Fibroblast of mammary gland (primary cell): ENCODE results near the gene TPRN.
A peak's percentile ranks its signal among the peaks of the same experiment; 100 is the strongest.

ENCODE experiments used
- DNase-seq: peaks from one replicate; pipeline ENCODE4 v3.0.0-alpha.2; 2010; ENCODE audit warnings: low read depth
- H3K4me3 ChIP-seq: 2 replicates; pipeline ENCODE4 v1.5.1; 2011; ENCODE audit warnings: low read depth, mild to moderate bottlenecking, low read length, moderate library complexity; ENCODE audit not compliant: control insufficient read depth
- TF ChIP-seq, protein P1 (sequence below): conservative IDR thresholded peaks from 2 replicates; pipeline ENCODE4 v1.5.1; 2011; ENCODE audit warnings: low read depth, low read length, inconsistent platforms; ENCODE audit not compliant: control insufficient read depth, insufficient read depth

TPRN gene

DNA sequence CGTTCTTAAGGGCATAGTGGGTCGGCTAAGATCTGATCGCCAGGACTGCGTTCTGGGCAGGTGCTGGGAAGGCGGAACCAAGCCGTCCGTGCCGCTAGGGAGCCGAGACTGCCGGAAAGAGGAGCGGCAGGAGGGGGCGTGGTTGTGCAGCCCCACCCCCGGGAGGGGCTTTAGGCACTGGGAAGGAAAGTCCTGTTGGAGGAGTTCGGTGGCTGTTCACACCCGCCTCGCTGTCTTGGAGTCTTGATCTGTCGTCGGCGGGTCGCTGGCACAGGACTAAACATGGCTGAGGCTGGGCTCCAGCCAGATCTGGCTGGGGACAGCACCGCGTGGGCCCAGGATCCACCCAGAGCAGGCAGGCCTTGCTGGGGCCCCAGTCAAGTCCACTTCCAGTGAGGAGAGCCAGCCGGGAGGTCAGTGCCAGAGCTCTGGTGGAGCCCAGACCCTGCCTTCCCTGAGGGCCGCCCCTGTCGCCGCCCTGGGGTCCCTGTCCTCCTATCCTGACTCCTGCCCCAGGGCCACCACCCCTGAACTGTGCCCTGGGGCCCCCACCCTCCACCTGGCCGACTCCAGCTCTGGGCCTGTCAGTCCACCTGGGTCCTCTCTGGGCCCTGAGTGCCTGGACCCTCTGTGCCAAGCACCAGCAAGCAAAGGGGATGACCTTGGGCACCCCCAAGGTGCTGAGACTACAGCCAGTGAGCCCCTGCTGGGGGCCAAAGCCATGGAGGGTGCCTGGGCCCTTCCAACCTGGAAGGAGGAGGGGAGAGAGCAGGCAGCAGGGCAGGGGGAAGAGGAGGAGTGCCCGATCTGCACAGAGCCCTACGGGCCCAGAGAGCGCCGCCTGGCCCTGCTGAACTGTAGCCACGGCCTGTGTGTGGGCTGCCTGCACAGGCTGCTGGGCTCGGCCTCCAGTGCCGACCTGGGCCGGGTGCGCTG is 17.0 kb upstream of the TPRN start:
- peak; percentile 34 for DNase-seq
- TF ChIP-seq, protein P1, sequence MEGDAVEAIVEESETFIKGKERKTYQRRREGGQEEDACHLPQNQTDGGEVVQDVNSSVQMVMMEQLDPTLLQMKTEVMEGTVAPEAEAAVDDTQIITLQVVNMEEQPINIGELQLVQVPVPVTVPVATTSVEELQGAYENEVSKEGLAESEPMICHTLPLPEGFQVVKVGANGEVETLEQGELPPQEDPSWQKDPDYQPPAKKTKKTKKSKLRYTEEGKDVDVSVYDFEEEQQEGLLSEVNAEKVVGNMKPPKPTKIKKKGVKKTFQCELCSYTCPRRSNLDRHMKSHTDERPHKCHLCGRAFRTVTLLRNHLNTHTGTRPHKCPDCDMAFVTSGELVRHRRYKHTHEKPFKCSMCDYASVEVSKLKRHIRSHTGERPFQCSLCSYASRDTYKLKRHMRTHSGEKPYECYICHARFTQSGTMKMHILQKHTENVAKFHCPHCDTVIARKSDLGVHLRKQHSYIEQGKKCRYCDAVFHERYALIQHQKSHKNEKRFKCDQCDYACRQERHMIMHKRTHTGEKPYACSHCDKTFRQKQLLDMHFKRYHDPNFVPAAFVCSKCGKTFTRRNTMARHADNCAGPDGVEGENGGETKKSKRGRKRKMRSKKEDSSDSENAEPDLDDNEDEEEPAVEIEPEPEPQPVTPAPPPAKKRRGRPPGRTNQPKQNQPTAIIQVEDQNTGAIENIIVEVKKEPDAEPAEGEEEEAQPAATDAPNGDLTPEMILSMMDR = no peak
- peak overlapping the region; percentile 7 for H3K4me3 ChIP-seq

DNA sequence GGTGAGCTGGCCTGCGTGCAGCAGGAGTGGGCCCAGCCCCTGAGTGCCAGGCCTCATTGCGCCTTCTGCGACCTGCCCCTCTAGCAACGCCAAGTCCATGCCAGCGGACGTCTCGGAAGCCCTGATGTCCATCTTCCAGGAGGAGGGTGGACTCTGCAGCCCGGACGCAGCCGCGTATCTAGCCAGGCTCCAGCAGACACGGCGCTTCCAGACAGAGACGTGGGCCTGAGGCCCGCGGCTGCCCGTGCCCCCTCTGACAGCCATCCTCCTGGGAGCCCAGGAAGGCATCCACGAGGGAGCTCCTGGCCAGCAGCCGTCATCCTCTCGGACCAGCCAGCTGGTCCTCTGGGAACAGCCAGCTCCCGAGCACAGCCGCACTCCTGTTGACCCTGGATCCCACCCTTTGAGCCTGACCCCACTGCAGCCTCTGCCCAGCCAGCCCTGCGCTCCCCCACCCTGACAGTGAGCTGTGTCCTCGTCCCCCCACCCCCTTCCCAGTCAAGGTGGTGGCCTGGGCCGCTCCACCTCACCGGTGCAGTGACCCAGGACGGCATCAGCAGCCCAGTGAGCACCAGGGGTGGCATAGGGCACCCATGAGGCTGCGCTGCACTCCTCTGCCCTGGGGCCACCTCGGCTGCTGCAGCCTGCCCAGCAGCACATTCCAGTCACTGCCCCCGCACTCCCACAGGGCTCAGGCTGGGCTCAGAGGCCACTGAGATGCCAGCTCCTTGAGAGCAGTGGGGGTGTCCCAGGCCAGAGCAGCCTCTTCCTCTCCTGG is 15.8 kb upstream of the TPRN start:
- no peak overlapping the region for H3K4me3 ChIP-seq
- TF ChIP-seq, protein P1 = no peak

DNA sequence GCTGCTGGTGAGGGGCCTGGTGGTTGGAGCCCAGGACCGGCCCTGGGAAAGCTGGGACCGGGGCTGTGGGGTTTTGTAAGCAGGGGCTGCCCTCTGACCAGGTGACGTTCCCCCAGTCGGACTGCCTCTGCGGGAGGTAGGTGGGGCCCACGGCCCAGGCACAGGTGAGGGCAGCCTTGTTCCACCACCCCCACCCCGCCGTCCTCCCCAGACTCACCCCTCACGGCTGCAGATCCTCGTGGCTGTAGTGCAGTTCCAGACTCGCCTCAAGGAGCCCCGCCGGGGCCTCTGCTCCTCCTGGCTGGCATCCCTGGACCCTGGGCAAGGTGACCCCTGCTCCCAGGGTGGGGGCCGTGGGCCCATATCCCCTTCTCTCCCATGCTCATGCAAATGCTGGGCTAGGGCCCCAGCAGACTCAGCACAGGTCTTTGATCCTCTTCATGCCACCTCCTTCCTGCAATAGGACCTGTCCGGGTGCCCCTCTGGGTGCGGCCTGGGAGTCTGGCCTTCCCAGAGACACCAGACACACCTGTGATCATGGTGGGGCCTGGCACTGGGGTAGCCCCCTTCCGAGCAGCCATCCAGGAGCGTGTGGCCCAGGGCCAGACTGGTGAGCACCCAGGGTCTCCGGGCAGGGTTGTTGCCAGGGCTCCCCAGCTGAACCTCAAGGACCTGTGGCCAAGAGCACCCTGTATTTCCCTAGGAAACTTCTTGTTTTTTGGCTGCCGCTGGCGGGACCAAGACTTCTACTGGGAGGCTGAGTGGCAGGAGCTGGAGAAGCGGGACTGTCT is 14.8 kb upstream of the TPRN start:
- DNase-seq = no peak
- TF ChIP-seq, protein P1 = no peak

More for the DNA sequence above, 15.8 kb upstream of the TPRN start:
- DNase-seq = no peak

DNA sequence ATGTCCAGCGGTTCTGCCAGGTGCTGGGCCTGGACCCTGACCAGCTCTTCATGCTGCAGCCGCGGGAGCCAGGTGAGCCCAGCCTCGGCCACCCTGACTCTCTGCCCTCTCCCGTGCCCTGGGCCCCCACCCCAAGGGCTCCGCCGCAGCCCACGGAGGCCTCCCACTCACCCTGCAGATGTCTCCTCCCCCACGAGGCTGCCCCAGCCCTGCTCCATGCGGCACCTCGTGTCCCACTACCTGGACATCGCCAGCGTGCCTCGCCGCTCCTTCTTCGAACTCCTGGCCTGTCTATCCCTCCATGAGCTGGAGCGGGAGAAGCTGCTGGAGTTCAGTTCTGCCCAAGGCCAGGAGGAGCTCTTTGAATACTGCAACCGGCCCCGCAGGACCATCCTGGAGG is 14.1 kb upstream of the TPRN start:
- DNase-seq = no peak
- TF ChIP-seq, protein P1 = no peak
- no peak overlapping the region for H3K4me3 ChIP-seq

More for the DNA sequence above, 14.8 kb upstream of the TPRN start:
- no peak overlapping the region for H3K4me3 ChIP-seq

DNA sequence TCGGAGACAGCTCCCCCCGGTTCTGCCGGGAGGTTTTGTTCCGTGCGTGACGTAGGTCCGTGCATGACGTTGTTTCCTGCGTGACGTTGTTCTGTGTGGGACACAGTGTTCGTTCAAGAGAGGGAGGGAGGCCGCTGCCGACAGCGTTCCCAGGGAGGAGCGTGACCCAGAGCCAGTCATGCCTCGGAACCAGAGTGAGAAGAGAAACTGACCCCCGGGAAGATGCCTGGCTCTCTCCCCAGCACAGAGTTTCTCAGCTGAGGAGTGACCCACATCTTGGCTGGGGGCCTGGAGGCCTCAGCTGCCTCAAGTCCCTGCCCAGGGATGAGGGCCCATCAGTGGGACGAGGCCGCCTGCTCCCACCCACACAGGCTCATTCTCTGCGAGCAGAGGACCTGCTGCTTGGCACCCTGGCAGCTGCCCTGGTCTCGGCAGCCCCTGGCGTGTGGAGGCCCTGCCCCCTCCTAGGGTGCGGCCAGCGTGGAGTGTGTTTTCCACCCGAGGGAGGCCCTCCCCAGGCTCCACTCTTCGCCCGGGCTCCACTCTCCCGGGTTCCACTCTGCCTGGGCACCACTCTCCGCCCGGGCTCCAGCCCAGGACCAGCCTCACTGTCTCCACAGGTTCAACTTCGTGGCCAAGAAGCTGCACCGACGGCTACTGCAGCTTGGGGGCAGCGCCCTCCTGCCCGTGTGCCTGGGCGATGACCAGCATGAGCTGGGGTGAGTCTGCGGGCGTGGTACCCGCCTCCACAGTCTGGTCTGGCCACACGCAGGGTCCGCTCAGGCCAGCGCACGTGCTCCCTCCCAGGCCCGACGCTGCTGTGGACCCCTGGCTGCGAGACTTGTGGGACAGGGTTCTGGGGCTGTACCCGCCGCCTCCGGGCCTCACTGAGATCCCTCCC is 12.9 kb upstream of the TPRN start:
- H3K4me3 ChIP-seq = no peak overlapping the region
- TF ChIP-seq, protein P1 = no peak
- peak; percentile 62 for DNase-seq

DNA sequence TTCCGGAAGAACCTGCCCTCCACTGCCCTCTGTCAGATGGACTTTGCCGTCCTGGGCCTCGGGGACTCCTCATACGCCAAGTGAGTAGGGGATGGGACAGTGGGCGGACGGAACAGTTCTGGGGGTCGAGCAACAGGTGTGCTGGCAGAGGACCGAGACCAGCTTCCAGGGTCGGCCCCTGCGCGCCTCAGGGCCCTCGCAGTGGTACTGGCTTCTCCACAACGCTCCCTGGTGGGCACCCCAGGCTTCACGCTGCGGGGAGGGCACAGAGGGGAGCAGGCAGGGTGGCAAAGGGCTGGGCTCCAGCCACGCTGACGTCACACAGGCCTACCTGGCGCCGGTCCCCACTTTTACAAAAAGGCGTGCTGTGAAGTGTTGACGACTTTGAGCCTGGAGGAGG is 12.0 kb upstream of the TPRN start:
- TF ChIP-seq, protein P1 = no peak
- no peak for DNase-seq
- no peak overlapping the region for H3K4me3 ChIP-seq
